GM11168 (cell line): ENCODE results near the gene NFAM1.

Experiments used
- in situ Hi-C: fragments of 300-500 bp; cut with MboI; formaldehyde crosslinking; loops from one replicate; pipeline ENCODE4 v1.12.0; 2022; ENCODE audit warnings: low sequenced_read_pairs; ENCODE audit not compliant: unreplicated experiment

NFAM1 gene

DNA sequence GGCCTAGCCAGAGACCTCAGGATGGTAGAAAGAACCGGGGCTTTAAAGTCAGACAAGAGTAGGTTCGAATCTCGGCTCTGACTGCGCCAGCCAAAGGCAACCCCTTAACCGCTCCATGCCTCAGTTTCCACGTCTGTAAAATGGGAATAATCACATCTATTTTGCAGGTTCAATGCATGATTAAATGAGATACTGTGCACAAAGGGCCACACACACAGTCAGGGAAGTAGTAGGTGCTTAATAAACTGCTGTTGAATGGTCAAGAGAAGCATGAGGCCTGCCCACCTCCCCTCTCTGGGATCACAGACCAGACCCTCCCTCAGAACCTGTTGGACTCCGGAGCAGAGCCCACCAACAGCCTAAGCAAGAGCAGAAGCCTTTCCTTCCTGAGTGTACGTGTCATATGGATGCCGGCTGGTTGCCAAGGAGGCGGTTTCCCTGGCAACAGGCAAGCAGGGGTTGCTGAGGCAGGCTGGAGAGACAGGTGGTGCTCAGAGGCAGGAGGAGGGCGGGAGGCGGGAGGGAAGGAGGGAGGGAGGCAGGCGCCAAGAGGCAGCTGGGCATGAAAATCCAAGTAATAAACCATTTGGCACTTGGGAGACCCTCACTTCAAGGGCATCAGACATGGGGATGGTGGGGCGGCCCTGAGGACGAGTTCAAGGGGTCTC lies 43.9 kb downstream of the NFAM1 start:
- in situ Hi-C loops: no loop called here

GRCh38 chr22:42387631-42388030 lies 44.6 kb downstream of the NFAM1 start:
- in situ Hi-C loops: no loop called here

DNA sequence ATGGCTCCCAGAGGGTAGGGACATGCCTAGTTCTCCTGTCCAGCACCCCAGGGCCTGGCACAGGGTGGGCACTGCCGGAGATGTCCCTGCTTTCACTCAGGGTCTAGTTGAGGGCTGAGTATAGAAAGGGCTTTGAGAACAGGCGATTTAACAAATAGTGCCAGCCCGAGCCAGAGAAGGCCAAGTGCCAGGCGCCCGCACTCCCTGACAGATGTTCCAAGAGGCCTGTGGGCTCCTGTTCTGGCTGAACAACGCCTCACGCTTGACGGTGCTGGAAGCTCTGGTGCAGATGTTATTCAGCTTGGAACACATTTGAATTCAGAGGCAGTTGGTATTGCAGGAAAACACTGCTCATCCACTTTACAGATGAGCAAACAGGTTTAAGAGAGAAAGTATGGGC lies 46.5 kb downstream of the NFAM1 start:
- in situ Hi-C loops: no loop called here

GRCh38 chr22:42384506-42384905 lies 47.7 kb downstream of the NFAM1 start:
- in situ Hi-C loops: no loop called here

DNA sequence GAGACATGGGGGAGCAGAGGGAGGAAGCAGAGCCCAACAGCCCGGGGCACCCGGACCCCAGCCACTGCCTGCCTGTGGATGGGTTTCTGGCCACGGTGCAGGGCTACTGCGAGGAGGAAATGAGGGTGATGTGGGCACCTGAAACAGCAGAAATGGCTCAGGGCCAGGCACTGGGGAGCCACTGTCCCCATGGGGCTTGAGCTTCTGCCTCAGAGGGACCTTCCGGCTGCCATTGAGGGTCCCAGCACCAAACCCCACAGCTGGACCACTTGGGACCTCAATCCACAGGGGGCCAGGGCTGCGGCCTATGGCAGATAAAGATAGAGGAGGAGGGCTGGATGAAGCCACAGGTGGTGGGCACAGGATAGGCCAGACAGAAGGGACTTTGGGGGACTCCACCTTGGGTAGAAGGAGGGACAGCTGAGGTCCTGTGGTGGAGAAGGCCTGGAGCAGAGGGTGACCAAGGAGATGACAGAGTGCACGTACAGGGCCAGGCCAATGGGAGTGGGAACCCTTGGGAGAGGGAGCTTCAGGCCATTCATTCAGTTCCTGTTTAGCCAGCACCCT lies 48.3 kb downstream of the NFAM1 start:
- in situ Hi-C loops: no loop called here

DNA sequence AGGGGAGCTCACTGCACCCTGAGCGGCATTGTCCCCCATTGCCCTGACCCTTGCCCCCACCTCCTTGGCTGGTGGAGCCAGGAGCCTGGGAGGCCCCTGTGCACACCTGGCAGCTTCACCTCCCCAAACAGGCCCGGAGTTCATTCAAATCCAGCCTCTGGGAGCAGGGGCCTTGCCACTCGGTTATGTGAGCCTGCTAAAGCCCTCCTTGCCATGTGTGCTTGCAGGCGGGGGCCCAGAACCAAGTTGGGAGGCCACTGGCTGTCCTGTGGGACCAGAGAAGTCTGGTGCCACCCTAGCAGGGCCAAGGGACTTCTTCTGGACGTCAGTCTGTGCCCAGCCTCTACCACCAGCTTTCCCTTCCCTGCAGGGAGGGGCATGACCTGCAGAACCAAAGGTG lies 48.9 kb downstream of the NFAM1 start:
- in situ Hi-C loops: no loop called here

DNA sequence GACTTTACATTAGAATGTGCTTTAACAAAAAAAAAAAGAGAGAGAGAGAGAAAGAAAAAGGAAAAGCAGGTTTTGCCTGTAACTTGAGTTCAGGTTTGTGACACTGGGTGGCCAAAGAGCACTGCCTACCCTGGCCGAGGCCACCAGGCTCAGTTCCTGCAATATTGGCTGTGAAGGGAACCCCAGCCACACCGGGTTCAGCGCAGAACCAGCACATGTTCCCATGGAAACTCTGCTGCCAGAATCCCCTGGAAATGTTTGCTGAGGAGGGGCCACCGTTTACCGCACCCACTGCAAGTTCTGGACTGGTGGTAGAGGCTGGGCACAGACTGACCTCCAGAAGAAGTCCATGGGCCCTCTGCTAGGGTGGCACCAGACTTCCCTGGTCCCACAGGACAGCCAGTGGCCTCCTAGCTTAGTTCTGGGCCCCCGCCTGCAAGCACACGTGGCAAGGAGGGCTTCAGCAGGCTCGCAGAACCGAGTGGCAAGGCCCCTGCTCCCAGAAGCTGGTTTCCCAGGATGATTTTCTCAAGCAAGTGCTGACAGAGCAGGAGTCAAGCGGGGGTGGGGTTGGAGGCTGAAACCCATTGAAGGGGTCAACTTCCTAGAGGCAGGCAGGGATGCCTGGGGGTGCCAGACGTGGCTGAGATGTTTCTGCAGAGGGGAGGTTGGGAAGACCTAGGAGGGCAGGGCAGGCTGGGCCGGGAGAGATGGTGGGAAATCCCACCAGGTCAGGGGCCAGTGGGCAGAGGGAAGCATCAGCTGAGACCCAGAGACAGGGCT lies 51.2 kb downstream of the NFAM1 start:
- in situ Hi-C loops: no loop called here

DNA sequence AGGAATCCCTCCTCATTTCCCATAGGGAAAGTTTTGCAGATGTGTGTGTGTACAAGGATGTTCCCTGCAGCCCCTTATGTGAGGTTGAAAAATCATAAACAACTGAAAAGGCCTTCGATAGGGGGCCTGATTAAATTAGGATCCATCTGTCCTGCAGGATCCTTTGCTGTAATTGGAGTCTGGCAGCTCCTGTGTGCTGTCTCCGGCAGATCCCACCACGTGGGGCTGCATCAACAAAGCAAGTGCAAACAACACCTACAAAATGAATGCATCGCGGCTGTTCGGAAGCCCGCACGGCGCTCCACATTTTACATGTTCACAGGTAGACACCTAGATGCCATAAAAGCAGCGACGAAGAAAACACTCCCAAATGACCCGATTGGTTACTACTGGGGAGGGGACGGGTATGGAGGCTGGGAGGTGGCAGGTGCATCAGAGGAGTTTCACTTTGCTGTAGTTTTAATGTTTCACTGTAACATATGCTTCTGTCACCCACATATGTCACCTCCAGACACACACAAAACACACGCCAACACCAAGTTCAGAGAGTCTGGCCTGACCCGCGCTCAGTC lies 52.2 kb downstream of the NFAM1 start:
- in situ Hi-C loops: no loop called here

DNA sequence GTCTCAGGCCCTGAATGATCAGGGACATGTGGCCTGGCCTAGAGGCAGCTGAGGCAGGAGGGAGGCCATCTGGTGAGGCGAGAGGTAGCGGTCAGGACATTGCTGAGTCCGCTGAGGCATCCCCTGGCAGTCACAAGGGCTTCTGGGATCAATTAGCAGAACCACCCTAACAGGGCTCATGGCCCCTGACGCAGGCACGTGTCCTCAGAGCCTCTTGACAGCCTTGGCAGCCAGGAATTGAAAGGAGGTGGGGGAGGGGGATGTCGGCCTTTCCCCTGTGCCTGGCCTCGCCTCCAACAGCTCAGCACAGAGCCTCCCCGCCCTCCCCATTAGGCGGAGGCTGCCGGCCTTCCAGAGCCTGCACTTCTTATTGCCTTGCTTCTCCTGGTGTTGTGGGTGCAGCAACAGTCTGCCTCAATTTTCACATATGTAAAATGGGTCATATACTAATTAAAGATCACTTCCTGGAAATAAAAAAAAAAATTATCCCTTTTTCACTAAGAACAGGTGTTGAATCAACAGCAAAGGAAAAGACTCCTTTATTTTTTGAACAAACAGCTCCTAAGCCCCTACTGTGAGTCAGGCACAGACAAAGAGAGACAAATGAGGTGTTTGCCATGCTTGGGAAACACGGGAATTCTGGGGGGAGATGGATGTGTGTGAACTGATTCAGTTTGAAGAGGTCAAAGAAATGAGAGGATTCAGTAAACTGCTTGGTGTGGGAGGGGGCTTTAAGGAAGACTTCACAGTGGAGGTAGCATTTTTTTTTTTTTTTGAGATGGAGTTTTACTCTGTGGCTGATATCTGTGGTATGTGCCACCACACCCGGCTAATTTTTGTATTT lies 55.3 kb downstream of the NFAM1 start:
- in situ Hi-C loops: no loop called here

- in situ Hi-C loops: no loop called here
These were observed 56.2 kb downstream of the NFAM1 start for GRCh38 chr22:42375982-42376381.

- in situ Hi-C loops: no loop called here
These were observed 59.2 kb downstream of the NFAM1 start for GRCh38 chr22:42372976-42373375.

GRCh38 chr22:42371501-42371900 lies 60.7 kb downstream of the NFAM1 start:
- in situ Hi-C loops: no loop called here

- in situ Hi-C loops: no loop called here
These were observed 61.1 kb downstream of the NFAM1 start for GRCh38 chr22:42371099-42371498.

GRCh38 chr22:42369250-42370041 lies 62.8 kb downstream of the NFAM1 start:
- in situ Hi-C loops: no loop called here

- in situ Hi-C loops: no loop called here
These were observed 63.6 kb downstream of the NFAM1 start for GRCh38 chr22:42368379-42369249.

GRCh38 chr22:42367980-42368378 lies 64.2 kb downstream of the NFAM1 start:
- in situ Hi-C loops: no loop called here

- in situ Hi-C loops: no loop called here
These were observed 65.2 kb downstream of the NFAM1 start for GRCh38 chr22:42366806-42367581.
